ENCODE data around the gene GADD45A.
A peak's percentile ranks its signal among the peaks of the same experiment; 100 is the strongest.

The GADD45A gene

GRCh38 chr1:67690411-67690810 lies 5.4 kb downstream of the GADD45A start (continued):
- TF ChIP-seq CSRNP3 (CRISPR knock-in tag; IDR thresholded peaks at IDR 0.05) = no peak
- no peak for TF ChIP-seq OSR1 (CRISPR knock-in tag; IDR thresholded peaks at IDR 0.05)

GRCh38 chr1:67691712-67692111 lies 6.7 kb downstream of the GADD45A start:
- TF ChIP-seq SNAI2 (CRISPR knock-in tag; IDR thresholded peaks at IDR 0.05) (no peak), TCF4 (CRISPR knock-in tag; IDR thresholded peaks at IDR 0.05; ENCODE audit: borderline replicate concordance) (no peak), PPARA (CRISPR knock-in tag; IDR thresholded peaks at IDR 0.05; ENCODE audit: borderline replicate concordance) (no peak), GLIS3 (CRISPR knock-in tag; IDR thresholded peaks at IDR 0.05) (no peak), ZNF70 (CRISPR knock-in tag; IDR thresholded peaks at IDR 0.05) (no peak), RARB (CRISPR knock-in tag; IDR thresholded peaks at IDR 0.05) (no peak), ARNTL (CRISPR knock-in tag; IDR thresholded peaks at IDR 0.05; ENCODE audit: borderline replicate concordance, low read depth) (no peak)
- ATAC-seq = peak; percentile 6; the same call in 2 of the 3 replicates

GRCh38 chr1:67695963-67696362 lies 11.0 kb downstream of the GADD45A start:
- TF ChIP-seq BACH2 (CRISPR knock-in tag; IDR thresholded peaks at IDR 0.05; ENCODE audit: borderline replicate concordance) (no peak), POU6F1 (CRISPR knock-in tag; IDR thresholded peaks at IDR 0.05; ENCODE audit: borderline replicate concordance, low read depth) (no peak), ZFP3 (CRISPR knock-in tag; IDR thresholded peaks at IDR 0.05) (peak; percentile 92), TSHZ2 (CRISPR knock-in tag; IDR thresholded peaks at IDR 0.05) (no peak), SNAI2 (CRISPR knock-in tag; IDR thresholded peaks at IDR 0.05) (no peak), ZC3H10 (CRISPR knock-in tag; IDR thresholded peaks at IDR 0.05) (no peak)
- no peak for ATAC-seq

GRCh38 chr1:67696708-67697107 lies 11.7 kb downstream of the GADD45A start:
- ATAC-seq = no peak
- TF ChIP-seq TSHZ2 (CRISPR knock-in tag; IDR thresholded peaks at IDR 0.05) (no peak), CREB5 (CRISPR knock-in tag; IDR thresholded peaks at IDR 0.05; ENCODE audit: low read depth) (no peak), OSR1 (CRISPR knock-in tag; IDR thresholded peaks at IDR 0.05) (no peak), RARB (CRISPR knock-in tag; IDR thresholded peaks at IDR 0.05) (no peak), CSRNP3 (CRISPR knock-in tag; IDR thresholded peaks at IDR 0.05) (no peak), PATZ1 (CRISPR knock-in tag; IDR thresholded peaks at IDR 0.05; ENCODE audit: borderline replicate concordance) (no peak), ISL1 (CRISPR knock-in tag; IDR thresholded peaks at IDR 0.05) (no peak), GLIS3 (CRISPR knock-in tag; IDR thresholded peaks at IDR 0.05) (no peak), ZFP3 (CRISPR knock-in tag; IDR thresholded peaks at IDR 0.05) (no peak), TOX (CRISPR knock-in tag; IDR thresholded peaks at IDR 0.05; ENCODE audit: borderline replicate concordance) (no peak), ZFP30 (CRISPR knock-in tag; IDR thresholded peaks at IDR 0.05) (no peak), ZNF70 (CRISPR knock-in tag; IDR thresholded peaks at IDR 0.05) (no peak), TCF4 (CRISPR knock-in tag; IDR thresholded peaks at IDR 0.05; ENCODE audit: borderline replicate concordance) (no peak), SNAI2 (CRISPR knock-in tag; IDR thresholded peaks at IDR 0.05) (no peak)
